ENCODE measurements around the gene ZC2HC1B. TPM values are rescaled to one million over a fixed set of nuclear protein-coding genes. Genes with fewer than 3 reads are reported as not detected.

ZC2HC1B gene
- total RNA-seq, 1 donor from 2014 or later, result not detected

- no peaks in the 10 kb centered on the region for H4K20me1 ChIP-seq (ENCODE audit: insufficient read depth, low read length)
- no peaks in the 10 kb centered on the region for H3K27me3 ChIP-seq (ENCODE audit: insufficient read depth, low read length)
- H3K4me1 ChIP-seq (ENCODE audit: insufficient read depth, low read length), result no peaks in the 10 kb centered on the region
- DNase-seq (ENCODE audit: low read depth) (no peak), FAIRE-seq (no peak)
- no peaks in the 10 kb centered on the region for H3K4me1 Mint-ChIP-seq (ENCODE audit: low read depth, unreplicated experiment)
- H3K27me3 Mint-ChIP-seq (ENCODE audit: low read depth, unreplicated experiment), result peaks cover 3% of the 10 kb centered on the region
- H3K9me3 Mint-ChIP-seq (ENCODE audit: unreplicated experiment), result peaks cover 20% of the 10 kb centered on the region
- no peak overlapping the region for H3K9ac ChIP-seq (ENCODE audit: low read length)
- no peaks in the 10 kb centered on the region for H3K79me2 ChIP-seq (ENCODE audit: insufficient read depth, low read length)
- no peak overlapping the region for H3K4me2 ChIP-seq (ENCODE audit: low read length)
- TF ChIP-seq EZH2 (IDR thresholded peaks at IDR 0.05; ENCODE audit: insufficient read depth, low read length), result no peak
- TF ChIP-seq, protein P1, sequence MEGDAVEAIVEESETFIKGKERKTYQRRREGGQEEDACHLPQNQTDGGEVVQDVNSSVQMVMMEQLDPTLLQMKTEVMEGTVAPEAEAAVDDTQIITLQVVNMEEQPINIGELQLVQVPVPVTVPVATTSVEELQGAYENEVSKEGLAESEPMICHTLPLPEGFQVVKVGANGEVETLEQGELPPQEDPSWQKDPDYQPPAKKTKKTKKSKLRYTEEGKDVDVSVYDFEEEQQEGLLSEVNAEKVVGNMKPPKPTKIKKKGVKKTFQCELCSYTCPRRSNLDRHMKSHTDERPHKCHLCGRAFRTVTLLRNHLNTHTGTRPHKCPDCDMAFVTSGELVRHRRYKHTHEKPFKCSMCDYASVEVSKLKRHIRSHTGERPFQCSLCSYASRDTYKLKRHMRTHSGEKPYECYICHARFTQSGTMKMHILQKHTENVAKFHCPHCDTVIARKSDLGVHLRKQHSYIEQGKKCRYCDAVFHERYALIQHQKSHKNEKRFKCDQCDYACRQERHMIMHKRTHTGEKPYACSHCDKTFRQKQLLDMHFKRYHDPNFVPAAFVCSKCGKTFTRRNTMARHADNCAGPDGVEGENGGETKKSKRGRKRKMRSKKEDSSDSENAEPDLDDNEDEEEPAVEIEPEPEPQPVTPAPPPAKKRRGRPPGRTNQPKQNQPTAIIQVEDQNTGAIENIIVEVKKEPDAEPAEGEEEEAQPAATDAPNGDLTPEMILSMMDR (IDR thresholded peaks at IDR 0.05; ENCODE audit: insufficient read depth, low read depth, low read length), result no peak
- no peaks in the 10 kb centered on the region for H3K36me3 ChIP-seq (ENCODE audit: insufficient read depth, low read length)
- H3K4me3 ChIP-seq (ENCODE audit: insufficient read depth, low read depth, low read length), result no peak overlapping the region
- no peak overlapping the region for H3K27ac Mint-ChIP-seq (ENCODE audit: unreplicated experiment)
- H3K4me3 Mint-ChIP-seq (ENCODE audit: unreplicated experiment), result no peak overlapping the region
- no peak overlapping the region for H2AFZ ChIP-seq (ENCODE audit: low read depth, low read length)
- no peaks in the 10 kb centered on the region for H3K9me3 ChIP-seq (ENCODE audit: insufficient read depth, low read depth, low read length)
- H3K27ac ChIP-seq (ENCODE audit: low read depth, low read length), result no peak overlapping the region
- H3K36me3 Mint-ChIP-seq (ENCODE audit: low read depth, unreplicated experiment), result no peaks in the 10 kb centered on the region
Observed at GRCh38 chr6:143877584-143878271, 13.5 kb downstream of the ZC2HC1B start.

DNA sequence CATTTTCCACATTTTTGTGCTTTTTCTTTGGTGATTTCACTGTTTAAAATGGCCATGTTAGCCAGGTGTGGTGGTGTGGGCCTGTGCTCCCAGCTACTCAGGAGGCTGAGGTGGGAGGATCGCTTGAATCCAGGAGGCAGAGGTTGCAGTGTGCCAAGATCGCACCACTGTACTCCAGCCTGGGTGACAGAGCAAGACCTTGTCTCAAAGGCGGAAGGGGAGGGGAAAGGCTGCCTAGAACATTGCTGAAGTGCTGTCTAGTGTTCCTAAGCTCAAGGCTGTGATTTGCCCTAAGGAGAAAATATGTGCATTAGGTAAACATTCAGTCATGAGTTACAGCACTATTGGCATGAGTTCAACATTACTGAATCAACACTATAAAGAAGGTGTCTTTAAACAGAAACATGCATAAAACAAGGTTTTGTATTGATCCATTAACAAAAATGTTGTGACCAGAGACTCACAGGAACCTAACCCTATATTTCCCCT, 14.0 kb downstream of the ZC2HC1B start:
- H3K9me3 ChIP-seq (ENCODE audit: insufficient read depth, low read depth, low read length), result no peaks in the 10 kb centered on the region
- H3K9ac ChIP-seq (ENCODE audit: low read length), result no peak overlapping the region
- H3K27me3 Mint-ChIP-seq (ENCODE audit: low read depth, unreplicated experiment), result peaks cover 4% of the 10 kb centered on the region
- H3K79me2 ChIP-seq (ENCODE audit: insufficient read depth, low read length), result no peaks in the 10 kb centered on the region
- H3K4me3 Mint-ChIP-seq (ENCODE audit: unreplicated experiment), result no peak overlapping the region
- no peaks in the 10 kb centered on the region for H3K4me1 Mint-ChIP-seq (ENCODE audit: low read depth, unreplicated experiment)
- no peak overlapping the region for H3K27ac Mint-ChIP-seq (ENCODE audit: unreplicated experiment)
- H3K36me3 Mint-ChIP-seq (ENCODE audit: low read depth, unreplicated experiment), result no peaks in the 10 kb centered on the region
- peaks cover 20% of the 10 kb centered on the region for H3K9me3 Mint-ChIP-seq (ENCODE audit: unreplicated experiment)
- FAIRE-seq (no peak), DNase-seq (ENCODE audit: low read depth) (no peak)
- TF ChIP-seq, protein P1 (IDR thresholded peaks at IDR 0.05; ENCODE audit: insufficient read depth, low read depth, low read length), result no peak
- no peaks in the 10 kb centered on the region for H3K27me3 ChIP-seq (ENCODE audit: insufficient read depth, low read length)
- no peak overlapping the region for H2AFZ ChIP-seq (ENCODE audit: low read depth, low read length)
- H3K27ac ChIP-seq (ENCODE audit: low read depth, low read length), result no peak overlapping the region
- no peaks in the 10 kb centered on the region for H4K20me1 ChIP-seq (ENCODE audit: insufficient read depth, low read length)
- no peak overlapping the region for H3K4me3 ChIP-seq (ENCODE audit: insufficient read depth, low read depth, low read length)
- H3K4me2 ChIP-seq (ENCODE audit: low read length), result no peak overlapping the region
- no peaks in the 10 kb centered on the region for H3K4me1 ChIP-seq (ENCODE audit: insufficient read depth, low read length)
- no peaks in the 10 kb centered on the region for H3K36me3 ChIP-seq (ENCODE audit: insufficient read depth, low read length)

DNA sequence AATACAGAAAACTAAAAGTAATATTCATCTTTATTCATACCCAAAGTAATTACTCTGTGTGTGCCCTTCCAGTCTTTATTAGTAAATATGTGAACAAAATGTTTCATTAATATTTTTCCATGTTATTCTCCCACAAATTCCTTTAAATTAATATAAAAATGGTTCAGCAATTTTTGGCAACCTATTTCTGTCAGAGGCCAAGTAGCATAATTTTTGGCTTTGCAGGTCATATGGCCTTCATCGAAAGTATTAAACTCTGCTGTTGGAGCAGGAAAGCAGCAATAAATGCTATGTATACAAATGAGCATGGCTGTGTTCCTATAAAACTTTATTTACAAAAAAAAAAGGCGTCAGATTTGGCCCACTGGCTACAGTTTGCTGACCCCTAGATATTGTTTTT, 16.1 kb downstream of the ZC2HC1B start:
- TF ChIP-seq EZH2 (IDR thresholded peaks at IDR 0.05; ENCODE audit: insufficient read depth, low read length), result no peak
- Mint-ChIP-seq H3K27ac (ENCODE audit: unreplicated experiment) (no peak overlapping the region), H3K4me1 (ENCODE audit: low read depth, unreplicated experiment) (no peaks in the 10 kb centered on the region), H3K27me3 (ENCODE audit: low read depth, unreplicated experiment) (peaks cover 4% of the 10 kb centered on the region), H3K9me3 (ENCODE audit: unreplicated experiment) (peaks cover 12% of the 10 kb centered on the region), H3K36me3 (ENCODE audit: low read depth, unreplicated experiment) (no peaks in the 10 kb centered on the region), H3K4me3 (ENCODE audit: unreplicated experiment) (no peak overlapping the region)
- H3K4me3 ChIP-seq (ENCODE audit: insufficient read depth, low read depth, low read length), result no peak overlapping the region
- no peak overlapping the region for H3K4me2 ChIP-seq (ENCODE audit: low read length)
- no peak overlapping the region for H3K9ac ChIP-seq (ENCODE audit: low read length)
- FAIRE-seq (no peak), DNase-seq (ENCODE audit: low read depth) (no peak)
- no peaks in the 10 kb centered on the region for H3K9me3 ChIP-seq (ENCODE audit: insufficient read depth, low read depth, low read length)
- no peaks in the 10 kb centered on the region for H3K79me2 ChIP-seq (ENCODE audit: insufficient read depth, low read length)
- H3K4me1 ChIP-seq (ENCODE audit: insufficient read depth, low read length), result no peaks in the 10 kb centered on the region
- H3K36me3 ChIP-seq (ENCODE audit: insufficient read depth, low read length), result no peaks in the 10 kb centered on the region
- no peak overlapping the region for H3K27ac ChIP-seq (ENCODE audit: low read depth, low read length)
- H3K27me3 ChIP-seq (ENCODE audit: insufficient read depth, low read length), result no peaks in the 10 kb centered on the region
- no peak overlapping the region for H2AFZ ChIP-seq (ENCODE audit: low read depth, low read length)
- H4K20me1 ChIP-seq (ENCODE audit: insufficient read depth, low read length), result no peaks in the 10 kb centered on the region
